Astrocyte (in vitro differentiated cells and primary cell): ENCODE results near the gene CHEK2. TPM values are rescaled to one million over a fixed set of nuclear protein-coding genes. Genes with fewer than 3 reads are reported as not detected.
A peak's percentile ranks its signal among the peaks of the same experiment; 100 is the strongest.
"Not testable (repeated sequence)": the region's sequence is repeated elsewhere in the genome, so short reads cannot be mapped to it uniquely, and the experiment has no call there.

ENCODE experiments used
- DNase-seq: peaks from one replicate; pipeline ENCODE4 v3.0.0-alpha.2; 2010; ENCODE audit warnings: low read depth
- FAIRE-seq: peaks from 2 replicates; lab custom pipeline; 2011; peaks lifted over from hg19 to GRCh38; lab: Jason Lieb, UNC
- H2AFZ ChIP-seq: 2 replicates; pipeline ENCODE4 v1.6.0; 2012; ENCODE audit warnings: low read depth, low read length, inconsistent platforms
- H3K27ac ChIP-seq: 2 replicates; pipeline ENCODE4 v1.5.1; 2011; ENCODE audit warnings: low read depth, low read length, inconsistent platforms
- H3K27me3 ChIP-seq: 2 replicates; pipeline ENCODE4 v1.6.0; 2011; ENCODE audit warnings: low read length, inconsistent platforms; ENCODE audit not compliant: insufficient read depth
- H3K36me3 ChIP-seq: 2 replicates; pipeline ENCODE4 v1.5.1; 2011; ENCODE audit warnings: low read length, inconsistent platforms; ENCODE audit not compliant: insufficient read depth
- H3K4me1 ChIP-seq: 2 replicates; pipeline ENCODE4 v1.5.1; 2011; ENCODE audit warnings: low read length, inconsistent platforms; ENCODE audit not compliant: insufficient read depth
- H3K4me2 ChIP-seq: 2 replicates; pipeline ENCODE4 v1.6.0; 2012; ENCODE audit warnings: low read length, inconsistent platforms
- H3K4me3 ChIP-seq: 2 replicates; pipeline ENCODE4 v1.5.1; 2011; ENCODE audit warnings: low read depth, mild to moderate bottlenecking, low read length, inconsistent platforms; ENCODE audit not compliant: insufficient read depth
- H3K79me2 ChIP-seq: 2 replicates; pipeline ENCODE4 v1.6.0; 2012; ENCODE audit warnings: mild to moderate bottlenecking, low read length, inconsistent platforms; ENCODE audit not compliant: insufficient read depth
- H3K9ac ChIP-seq: 2 replicates; pipeline ENCODE4 v1.6.0; 2012; ENCODE audit warnings: mild to moderate bottlenecking, low read length, inconsistent platforms
- H3K9me3 ChIP-seq: 2 replicates; pipeline ENCODE4 v1.5.1; 2012; ENCODE audit warnings: low read depth, mild to moderate bottlenecking, low read length, inconsistent platforms; ENCODE audit not compliant: insufficient read depth
- H4K20me1 ChIP-seq: 2 replicates; pipeline ENCODE4 v1.6.0; 2012; ENCODE audit warnings: low read length, inconsistent platforms; ENCODE audit not compliant: insufficient read depth
- H3K27ac Mint-ChIP-seq: one replicate; pipeline ENCODE4 v1.8.0; 2021; ENCODE audit warnings: mild to moderate bottlenecking, mixed read lengths; ENCODE audit not compliant: unreplicated experiment
- H3K27me3 Mint-ChIP-seq: one replicate; pipeline ENCODE4 v1.8.0; 2021; ENCODE audit warnings: low read depth, mixed read lengths; ENCODE audit not compliant: unreplicated experiment
- H3K36me3 Mint-ChIP-seq: one replicate; pipeline ENCODE4 v1.8.0; 2021; ENCODE audit warnings: low read depth, mixed read lengths; ENCODE audit not compliant: unreplicated experiment
- H3K4me1 Mint-ChIP-seq: one replicate; pipeline ENCODE4 v1.8.0; 2021; ENCODE audit warnings: low read depth, mixed read lengths; ENCODE audit not compliant: unreplicated experiment
- H3K4me3 Mint-ChIP-seq: one replicate; pipeline ENCODE4 v1.8.0; 2021; ENCODE audit warnings: mild to moderate bottlenecking, moderate library complexity, mixed read lengths; ENCODE audit not compliant: unreplicated experiment
- H3K9me3 Mint-ChIP-seq: one replicate; pipeline ENCODE4 v1.8.0; 2021; ENCODE audit warnings: mild to moderate bottlenecking, mixed read lengths; ENCODE audit not compliant: unreplicated experiment
- EZH2 ChIP-seq: IDR thresholded peaks from 2 replicates; pipeline ENCODE4 v1.6.1; 2012; ENCODE audit warnings: mild to moderate bottlenecking, low read length, inconsistent platforms; ENCODE audit not compliant: insufficient read depth
- total RNA-seq: library from RNA; stranded (reverse); gene quantifications from 2 replicates; pipeline ENCODE4 v1.2.1, GENCODE V29; 2021
- TF ChIP-seq, protein P1 (sequence below): IDR thresholded peaks from 2 replicates; pipeline ENCODE4 v1.5.1; 2011; ENCODE audit warnings: low read depth, mild to moderate bottlenecking, inconsistent platforms, low read length, moderate library complexity; ENCODE audit not compliant: insufficient read depth

Gene CHEK2
- total RNA-seq, 1 donor from 2014 or later, result 5.7 TPM

DNA sequence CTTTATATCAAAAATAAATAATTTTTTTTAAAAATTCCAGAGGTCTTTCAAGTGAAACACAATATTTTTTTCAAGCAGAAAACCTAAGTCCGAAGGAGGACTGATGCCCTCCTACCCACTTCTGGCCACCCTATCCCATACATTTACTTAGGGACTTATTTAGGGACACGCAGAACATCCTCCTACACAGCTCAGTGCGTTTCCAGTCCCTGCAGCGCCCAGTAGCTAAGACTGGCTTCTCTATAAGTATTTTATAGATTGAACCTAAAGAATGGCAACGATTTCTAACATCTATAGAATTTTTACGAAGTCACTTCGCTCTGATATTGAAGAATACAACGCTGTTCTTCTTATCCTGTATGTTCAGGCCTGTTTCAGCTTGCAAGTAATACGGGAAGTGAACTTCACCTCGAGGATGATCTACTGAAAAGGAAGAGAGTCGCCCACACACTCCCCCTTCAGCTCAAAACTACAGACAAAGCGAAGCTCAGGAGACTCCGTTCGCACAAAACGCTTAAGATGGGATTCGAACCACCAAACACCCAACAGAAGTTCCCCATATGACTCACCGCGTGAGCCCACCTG is 328 bp downstream of the CHEK2 start:
- H3K79me2 ChIP-seq, result peaks cover 16% of the 10 kb centered on the region
- peak overlapping the region; percentile 95 for H3K9ac ChIP-seq
- H3K27ac ChIP-seq, result peak overlapping the region; percentile 51
- H3K36me3 ChIP-seq, result peaks cover 10% of the 10 kb centered on the region
- peak overlapping the region; percentile 89 for H3K4me3 ChIP-seq
- Mint-ChIP-seq H3K9me3 (no peaks in the 10 kb centered on the region), H3K27me3 (no peaks in the 10 kb centered on the region), H3K27ac (peak overlapping the region; percentile 90), H3K4me3 (peak overlapping the region; percentile 95), H3K36me3 (peaks cover 4% of the 10 kb centered on the region), H3K4me1 (peaks cover 9% of the 10 kb centered on the region)
- FAIRE-seq, result no peak
- H3K27me3 ChIP-seq, result no peaks in the 10 kb centered on the region
- no peaks in the 10 kb centered on the region for H3K9me3 ChIP-seq
- peaks cover 5% of the 10 kb centered on the region for H4K20me1 ChIP-seq
- peak overlapping the region; percentile 97 for H3K4me2 ChIP-seq
- DNase-seq, result no peak
- H2AFZ ChIP-seq, result peak overlapping the region; percentile 85
- TF ChIP-seq EZH2, result no peak
- TF ChIP-seq, protein P1, sequence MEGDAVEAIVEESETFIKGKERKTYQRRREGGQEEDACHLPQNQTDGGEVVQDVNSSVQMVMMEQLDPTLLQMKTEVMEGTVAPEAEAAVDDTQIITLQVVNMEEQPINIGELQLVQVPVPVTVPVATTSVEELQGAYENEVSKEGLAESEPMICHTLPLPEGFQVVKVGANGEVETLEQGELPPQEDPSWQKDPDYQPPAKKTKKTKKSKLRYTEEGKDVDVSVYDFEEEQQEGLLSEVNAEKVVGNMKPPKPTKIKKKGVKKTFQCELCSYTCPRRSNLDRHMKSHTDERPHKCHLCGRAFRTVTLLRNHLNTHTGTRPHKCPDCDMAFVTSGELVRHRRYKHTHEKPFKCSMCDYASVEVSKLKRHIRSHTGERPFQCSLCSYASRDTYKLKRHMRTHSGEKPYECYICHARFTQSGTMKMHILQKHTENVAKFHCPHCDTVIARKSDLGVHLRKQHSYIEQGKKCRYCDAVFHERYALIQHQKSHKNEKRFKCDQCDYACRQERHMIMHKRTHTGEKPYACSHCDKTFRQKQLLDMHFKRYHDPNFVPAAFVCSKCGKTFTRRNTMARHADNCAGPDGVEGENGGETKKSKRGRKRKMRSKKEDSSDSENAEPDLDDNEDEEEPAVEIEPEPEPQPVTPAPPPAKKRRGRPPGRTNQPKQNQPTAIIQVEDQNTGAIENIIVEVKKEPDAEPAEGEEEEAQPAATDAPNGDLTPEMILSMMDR, result no peak
- peaks cover 8% of the 10 kb centered on the region for H3K4me1 ChIP-seq

- H3K27me3 Mint-ChIP-seq, H3K36me3 ChIP-seq, H2AFZ ChIP-seq, DNase-seq, H3K27me3 ChIP-seq, H3K4me2 ChIP-seq, H3K4me3 ChIP-seq, H3K27ac Mint-ChIP-seq, H3K4me1 Mint-ChIP-seq, H4K20me1 ChIP-seq, FAIRE-seq, H3K9me3 Mint-ChIP-seq, H3K4me3 Mint-ChIP-seq, H3K27ac ChIP-seq, H3K4me1 ChIP-seq, H3K9ac ChIP-seq, H3K9me3 ChIP-seq, H3K36me3 Mint-ChIP-seq: not testable (repeated sequence)
- H3K79me2 ChIP-seq, result peaks cover 14% of the 10 kb centered on the region
Measured at GRCh38 chr22:28738876-28739275, 2.7 kb downstream of the CHEK2 start.

DNA sequence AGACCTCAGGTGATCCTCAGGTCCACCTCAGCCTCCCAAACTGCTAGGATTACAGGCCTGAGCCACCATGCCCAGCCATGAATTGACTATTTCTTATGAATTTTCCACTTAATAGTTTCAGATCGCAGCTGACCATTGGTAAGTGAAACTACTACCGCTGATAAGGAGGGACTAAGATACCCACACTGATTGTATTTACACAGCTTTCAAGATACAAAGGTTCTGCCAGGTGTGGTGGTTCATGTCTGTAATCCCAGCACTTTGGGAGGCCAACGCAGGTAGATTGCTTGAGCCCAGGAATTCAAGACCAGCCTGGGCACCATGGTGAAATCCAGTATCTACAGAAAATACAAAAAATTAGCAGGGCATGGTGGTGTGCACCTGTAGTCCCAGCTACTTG is 3.9 kb downstream of the CHEK2 start:
- H2AFZ ChIP-seq, result no peak overlapping the region
- no peak overlapping the region for H3K9ac ChIP-seq
- DNase-seq (no peak), FAIRE-seq (no peak)
- H3K9me3 ChIP-seq, result no peaks in the 10 kb centered on the region
- no peaks in the 10 kb centered on the region for H3K27me3 ChIP-seq
- H3K4me3 ChIP-seq, result no peak overlapping the region
- no peak overlapping the region for H3K4me3 Mint-ChIP-seq
- no peak overlapping the region for H3K27ac ChIP-seq
- H3K27me3 Mint-ChIP-seq, result no peaks in the 10 kb centered on the region
- no peak overlapping the region for H3K27ac Mint-ChIP-seq
- H4K20me1 ChIP-seq, result no peaks in the 10 kb centered on the region
- no peaks in the 10 kb centered on the region for H3K36me3 ChIP-seq
- H3K9me3 Mint-ChIP-seq, result no peaks in the 10 kb centered on the region
- no peak for TF ChIP-seq EZH2
- TF ChIP-seq, protein P1, result no peak
- no peak overlapping the region for H3K4me2 ChIP-seq
- H3K4me1 ChIP-seq, result peaks cover 2% of the 10 kb centered on the region
- H3K4me1 Mint-ChIP-seq, result peaks cover 2% of the 10 kb centered on the region
- H3K36me3 Mint-ChIP-seq, result peaks cover 2% of the 10 kb centered on the region
- H3K79me2 ChIP-seq, result peaks cover 3% of the 10 kb centered on the region
